ENCODE measurements around the gene FGD5.

Gene FGD5

DNA sequence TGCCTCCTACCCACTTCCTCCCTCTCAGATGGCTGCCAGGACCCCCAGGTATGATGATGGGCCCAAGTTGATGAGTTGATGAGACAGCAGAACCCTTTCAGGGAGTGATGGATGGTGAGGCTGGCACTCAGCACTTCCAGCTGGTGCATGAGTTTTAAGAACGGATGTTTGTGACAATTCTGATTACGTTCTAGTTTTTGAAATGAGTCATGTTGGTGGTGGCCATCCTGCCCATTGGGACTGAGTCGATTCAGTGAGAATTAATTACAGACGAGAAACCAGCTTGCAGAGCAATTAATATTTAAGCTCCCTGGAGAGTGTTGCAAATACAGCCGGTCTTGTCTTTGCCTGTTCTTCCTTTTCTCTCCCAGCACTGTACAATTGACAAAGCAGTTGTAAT lies 71.7 kb downstream of the FGD5 start:
- TF ChIP-seq GATA3 (IDR thresholded peaks at IDR 0.05; ENCODE audit: low read depth, low read length), result no peak
- no peak for TF ChIP-seq GATA2 (IDR thresholded peaks at IDR 0.05; ENCODE audit: low read depth, low read length)

DNA sequence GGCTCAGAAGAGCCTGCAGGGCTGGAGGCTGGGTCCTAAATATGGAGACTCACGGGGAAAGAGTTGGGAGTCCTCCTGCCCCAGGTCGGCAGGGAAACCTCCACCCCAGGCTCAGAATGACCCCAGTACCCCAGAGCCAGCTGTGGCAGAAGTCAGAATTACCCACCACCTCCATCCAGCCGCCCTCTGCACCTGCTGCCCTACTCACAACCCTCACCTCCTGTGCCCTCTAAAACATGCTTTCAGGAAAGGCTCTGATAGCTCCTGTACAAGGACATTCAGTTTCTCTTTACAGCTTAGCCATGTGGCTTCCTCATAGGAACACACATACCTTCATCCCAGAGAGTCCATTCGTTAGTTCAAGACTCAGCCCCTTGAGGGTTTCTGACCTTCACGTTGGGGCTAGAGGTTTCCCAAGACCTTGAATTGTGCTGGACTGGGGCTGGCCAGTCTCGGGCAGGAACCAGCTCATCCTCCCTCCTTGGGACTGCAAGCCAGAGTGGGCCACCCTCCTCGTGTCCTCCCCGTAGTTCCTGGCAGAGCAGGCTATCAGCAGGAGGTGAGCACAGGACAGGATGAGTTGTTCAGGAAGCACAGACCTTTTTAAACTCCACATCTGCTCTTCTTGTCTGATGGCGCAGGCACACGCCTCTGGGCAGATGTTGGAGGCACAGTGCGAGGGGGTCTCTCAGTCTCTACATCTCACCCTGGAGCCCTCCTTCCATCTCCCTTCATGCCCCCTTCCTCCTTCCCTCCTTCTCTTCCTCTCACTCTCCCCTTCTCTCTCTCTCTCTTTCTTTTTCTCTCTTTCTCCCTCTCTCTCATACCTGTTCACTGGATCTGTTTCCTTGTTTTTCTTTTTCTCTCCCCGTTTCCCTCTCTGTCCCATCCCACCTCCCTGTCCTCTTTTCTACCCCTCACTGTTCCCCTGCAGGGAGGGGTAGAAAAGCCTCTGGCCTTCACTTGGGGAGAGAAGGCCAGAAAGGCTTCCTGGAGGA lies 72.7 kb downstream of the FGD5 start:
- TF ChIP-seq GATA2 (IDR thresholded peaks at IDR 0.05; ENCODE audit: low read depth, low read length), result no peak
- no peak for TF ChIP-seq GATA3 (IDR thresholded peaks at IDR 0.05; ENCODE audit: low read depth, low read length)

GRCh38 chr3:14892226-14892625 lies 73.5 kb downstream of the FGD5 start:
- TF ChIP-seq GATA2 (IDR thresholded peaks at IDR 0.05; ENCODE audit: low read depth, low read length) (no peak), GATA3 (IDR thresholded peaks at IDR 0.05; ENCODE audit: low read depth, low read length) (no peak)

- TF ChIP-seq GATA3 (IDR thresholded peaks at IDR 0.05; ENCODE audit: low read depth, low read length) (no peak), GATA2 (IDR thresholded peaks at IDR 0.05; ENCODE audit: low read depth, low read length) (no peak)
Measured at GRCh38 chr3:14894085-14894484, 75.3 kb downstream of the FGD5 start.

DNA sequence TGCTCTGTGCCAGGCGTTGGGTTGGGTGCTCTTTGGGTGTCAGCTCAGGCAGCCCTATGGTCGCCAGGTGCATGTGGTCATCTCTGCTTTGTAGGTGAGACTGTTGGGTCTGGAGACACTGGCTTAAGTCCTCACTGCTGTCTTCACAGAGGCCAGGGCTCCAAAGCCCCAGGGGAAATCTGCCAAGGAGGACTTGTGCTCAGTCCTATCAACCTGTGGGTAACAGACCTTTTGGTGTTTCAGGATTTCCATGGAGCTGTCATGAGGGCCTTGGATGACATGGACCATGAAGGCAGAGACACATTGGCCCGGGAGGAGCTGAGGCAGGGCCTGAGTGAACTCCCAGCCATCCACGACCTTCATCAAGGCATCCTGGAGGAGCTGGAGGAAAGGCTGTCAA lies 78.5 kb downstream of the FGD5 start:
- TF ChIP-seq GATA2 (IDR thresholded peaks at IDR 0.05; ENCODE audit: low read depth, low read length) (no peak), GATA3 (IDR thresholded peaks at IDR 0.05; ENCODE audit: low read depth, low read length) (no peak)

GRCh38 chr3:14898929-14899328 lies 80.2 kb downstream of the FGD5 start:
- TF ChIP-seq GATA3 (IDR thresholded peaks at IDR 0.05; ENCODE audit: low read depth, low read length), result no peak
- no peak for TF ChIP-seq GATA2 (IDR thresholded peaks at IDR 0.05; ENCODE audit: low read depth, low read length)

GRCh38 chr3:14899993-14900618 lies 81.3 kb downstream of the FGD5 start:
- TF ChIP-seq GATA2 (IDR thresholded peaks at IDR 0.05; ENCODE audit: low read depth, low read length) (no peak), GATA3 (IDR thresholded peaks at IDR 0.05; ENCODE audit: low read depth, low read length) (no peak)

- TF ChIP-seq GATA3 (IDR thresholded peaks at IDR 0.05; ENCODE audit: low read depth, low read length) (no peak), GATA2 (IDR thresholded peaks at IDR 0.05; ENCODE audit: low read depth, low read length) (no peak)
Measured at GRCh38 chr3:14900881-14901873, 82.4 kb downstream of the FGD5 start.

DNA sequence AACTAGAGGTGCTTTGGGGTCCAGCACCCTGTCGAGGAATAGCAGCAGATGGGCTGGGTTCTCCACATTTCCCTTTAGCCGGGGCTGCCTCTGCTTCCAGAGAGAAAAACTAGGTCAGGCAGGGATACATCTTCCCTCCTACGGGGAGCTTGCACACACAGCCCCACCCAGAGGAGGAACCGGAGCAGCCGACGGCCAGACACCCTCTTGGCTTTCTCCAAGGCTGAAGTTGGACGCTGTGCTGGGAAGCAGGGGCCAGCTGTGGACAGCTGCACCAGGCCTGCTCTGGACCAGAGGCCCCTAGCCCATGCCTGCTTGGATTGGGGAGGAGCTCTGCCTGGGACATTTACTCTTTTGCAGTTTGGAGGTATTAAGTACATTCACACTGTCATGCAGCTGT lies 84.0 kb downstream of the FGD5 start:
- TF ChIP-seq GATA3 (IDR thresholded peaks at IDR 0.05; ENCODE audit: low read depth, low read length) (no peak), GATA2 (IDR thresholded peaks at IDR 0.05; ENCODE audit: low read depth, low read length) (no peak)

DNA sequence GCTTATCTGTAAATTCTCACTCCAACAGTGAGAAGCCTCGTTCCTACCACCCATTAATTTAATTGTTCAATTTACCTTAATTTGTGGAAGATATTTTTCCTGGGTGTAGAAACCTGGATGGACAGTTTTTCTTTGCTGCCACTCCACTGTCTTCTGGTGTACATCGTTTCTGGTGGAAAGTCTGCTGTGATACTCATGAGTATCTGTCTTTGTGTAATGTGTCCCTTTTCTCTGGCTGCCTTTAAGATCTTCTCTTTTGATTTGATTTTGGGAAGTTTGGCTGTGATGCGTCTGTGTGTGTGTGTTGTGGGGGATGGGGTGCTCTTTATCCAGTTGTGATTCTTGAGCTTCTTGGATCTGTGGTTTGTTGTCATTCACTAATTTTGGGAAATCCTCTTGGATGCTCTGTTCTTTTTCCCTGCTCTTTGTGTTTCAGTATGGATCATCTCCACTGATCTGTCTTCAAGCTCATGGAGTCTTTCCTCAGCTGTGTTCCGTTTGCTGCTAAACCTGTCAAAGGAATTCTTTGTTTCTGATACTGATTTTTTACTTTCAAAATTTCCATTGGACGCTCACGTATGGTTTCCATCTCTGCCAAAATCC lies 86.4 kb downstream of the FGD5 start:
- TF ChIP-seq GATA2 (IDR thresholded peaks at IDR 0.05; ENCODE audit: low read depth, low read length) (no peak), GATA3 (IDR thresholded peaks at IDR 0.05; ENCODE audit: low read depth, low read length) (no peak)

- TF ChIP-seq GATA3 (IDR thresholded peaks at IDR 0.05; ENCODE audit: low read depth, low read length) (no peak), GATA2 (IDR thresholded peaks at IDR 0.05; ENCODE audit: low read depth, low read length) (no peak)
Measured at GRCh38 chr3:14906355-14906971, 87.7 kb downstream of the FGD5 start.

DNA sequence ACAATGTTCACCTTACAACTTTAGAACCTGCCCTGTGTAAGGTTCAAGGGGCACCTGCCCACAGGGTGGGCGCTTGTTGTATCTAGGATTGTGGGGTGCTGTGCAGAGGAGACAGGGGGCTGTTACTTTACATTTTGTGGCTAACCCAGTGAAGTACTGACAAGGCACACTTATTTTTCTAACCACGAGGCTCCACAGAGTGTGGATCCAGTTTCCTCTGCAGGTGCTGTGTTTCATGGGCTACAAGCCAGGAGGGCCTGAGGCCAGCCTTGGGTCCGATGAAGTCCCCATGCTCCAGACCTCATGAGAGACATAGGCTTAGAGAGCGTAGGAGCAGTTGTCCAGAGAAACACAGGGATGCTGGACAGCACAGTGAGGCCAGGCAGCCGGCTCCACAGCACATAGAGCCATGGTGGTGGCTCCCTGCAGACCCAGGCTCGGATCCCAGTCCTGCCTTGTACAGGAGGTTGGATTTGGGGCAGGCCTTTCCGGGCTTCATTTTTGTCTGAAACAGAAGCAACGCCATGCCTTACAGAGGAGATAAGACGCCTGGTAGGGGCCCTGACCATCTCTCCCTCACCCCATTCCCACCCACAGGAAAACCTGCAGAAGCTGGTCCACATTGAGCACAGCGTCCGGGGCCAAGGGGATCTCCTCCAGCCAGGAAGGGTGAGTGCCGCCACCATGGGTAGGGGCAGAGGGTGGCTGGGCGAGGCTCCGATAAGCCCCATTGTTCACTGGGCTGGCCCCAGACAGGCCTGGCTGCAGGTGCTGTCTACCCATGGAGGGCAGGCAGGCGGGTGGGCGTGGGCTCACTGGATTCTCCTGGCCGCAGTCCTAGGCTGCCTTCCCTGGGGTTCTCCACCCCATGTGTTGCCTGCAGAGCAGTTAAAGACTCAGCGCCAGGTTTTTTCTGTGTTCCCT lies 88.5 kb downstream of the FGD5 start:
- TF ChIP-seq GATA3 (IDR thresholded peaks at IDR 0.05; ENCODE audit: low read depth, low read length) (no peak), GATA2 (IDR thresholded peaks at IDR 0.05; ENCODE audit: low read depth, low read length) (no peak)
